SK-N-SH treated with all-trans-retinoic acid at 6 μM for 48 hours (cell line): ENCODE data around the gene HPN.
"Not testable (repeated sequence)": the region's sequence is repeated elsewhere in the genome, so short reads cannot be mapped to it uniquely, and the experiment has no call there.

Experiments
- ARNTL ChIP-seq: fragments of 450-650 bp; formaldehyde crosslinking; IDR thresholded peaks from 2 replicates; pipeline ENCODE4 v1.5.0; 2020; ENCODE audit warnings: low read depth, mild to moderate bottlenecking, moderate library complexity, borderline replicate concordance
- CSDC2 ChIP-seq: fragments of 250-450 bp; sonication (Bioruptor Pico); IDR thresholded peaks from 2 replicates; pipeline ENCODE4 v1.5.0; 2020; ENCODE audit warnings: mild to moderate bottlenecking, moderate library complexity
- CSRNP3 ChIP-seq: fragments of 250-450 bp; sonication (Bioruptor Pico); IDR thresholded peaks from 2 replicates; pipeline ENCODE4 v1.5.1; 2021; ENCODE audit warnings: mild to moderate bottlenecking, moderate library complexity
- ESRRG ChIP-seq: fragments of 250-450 bp; sonication (Bioruptor Pico); IDR thresholded peaks from 2 replicates; pipeline ENCODE4 v1.6.1; 2021; ENCODE audit warnings: mild to moderate bottlenecking
- GLIS3 ChIP-seq: fragments of 250-450 bp; sonication (Bioruptor Pico); IDR thresholded peaks from 2 replicates; pipeline ENCODE4 v1.5.0; 2020; ENCODE audit warnings: mild to moderate bottlenecking, moderate library complexity
- ISL1 ChIP-seq: fragments of 250-450 bp; sonication (Bioruptor Pico); IDR thresholded peaks from 2 replicates; pipeline ENCODE4 v2.1.2; 2022; ENCODE audit warnings: mild to moderate bottlenecking, moderate library complexity
- PATZ1 ChIP-seq: fragments of 250-450 bp; sonication (Bioruptor Pico); IDR thresholded peaks from 2 replicates; pipeline ENCODE4 v1.8.0; 2020; ENCODE audit warnings: mild to moderate bottlenecking, moderate library complexity, borderline replicate concordance
- POU6F1 ChIP-seq: fragments of 250-450 bp; sonication (Bioruptor Pico); IDR thresholded peaks from 2 replicates; pipeline ENCODE4 v1.8.0; 2021; ENCODE audit warnings: low read depth, mild to moderate bottlenecking, moderate library complexity, borderline replicate concordance
- RARB ChIP-seq: fragments of 250-450 bp; sonication (Bioruptor Pico); IDR thresholded peaks from 2 replicates; pipeline ENCODE4 v1.8.0; 2021; ENCODE audit warnings: mild to moderate bottlenecking, moderate library complexity
- TOX ChIP-seq: fragments of 250-450 bp; sonication (Bioruptor Pico); IDR thresholded peaks from 2 replicates; pipeline ENCODE4 v1.8.0; 2021; ENCODE audit warnings: mild to moderate bottlenecking, moderate library complexity, borderline replicate concordance
- TSHZ2 ChIP-seq: fragments of 250-450 bp; sonication (Bioruptor Pico); IDR thresholded peaks from 2 replicates; pipeline ENCODE4 v1.5.0; 2020; ENCODE audit warnings: mild to moderate bottlenecking, moderate library complexity
- ZFP30 ChIP-seq: fragments of 450-650 bp; formaldehyde crosslinking; IDR thresholded peaks from 2 replicates; pipeline ENCODE4 v1.5.0; 2022; ENCODE audit warnings: mild to moderate bottlenecking, moderate library complexity
- ZNF565 ChIP-seq: fragments of 450-650 bp; formaldehyde crosslinking; conservative IDR thresholded peaks from 2 replicates; pipeline ENCODE4 v1.5.0; 2020; ENCODE audit warnings: low read depth, mild to moderate bottlenecking, moderate library complexity

GRCh38 chr19:35051268-35051667 is 9.7 kb downstream of the HPN start:
- TF ChIP-seq TOX (CRISPR knock-in tag); CSRNP3; RARB (CRISPR knock-in tag); POU6F1 (CRISPR knock-in tag); ARNTL (CRISPR knock-in tag); TSHZ2 (CRISPR knock-in tag); CSDC2; ESRRG (CRISPR knock-in tag); ZNF565 (CRISPR knock-in tag); GLIS3; ISL1; ZFP30 (CRISPR knock-in tag); PATZ1 (CRISPR knock-in tag): not testable (repeated sequence)
